SK-N-SH (cell line): ENCODE measurements around the gene COX7A1.

ENCODE experiments used
- EZH2phosphoT487 ChIP-seq: fragments of 200-600 bp; sonication (generic); IDR thresholded peaks from 2 replicates; pipeline ENCODE4 v1.6.1; 2017; ENCODE audit warnings: low read depth, mixed run types, mild to moderate bottlenecking, antibody characterized with exemption, moderate library complexity, borderline replicate concordance
- REST ChIP-seq: IDR thresholded peaks from 2 replicates; pipeline ENCODE4 v1.6.1; 2012; ENCODE audit warnings: mild to moderate bottlenecking, low read depth, low read length, moderate library complexity
- SIN3A ChIP-seq: IDR thresholded peaks from 2 replicates; pipeline ENCODE4 v1.6.1; 2012; ENCODE audit warnings: low read depth, mild to moderate bottlenecking, low read length, moderate library complexity, borderline replicate concordance
- TF ChIP-seq, protein P1 (sequence below): fragments of 200-600 bp; sonication (generic); IDR thresholded peaks from 2 replicates; pipeline ENCODE4 v1.6.1; 2017; ENCODE audit warnings: antibody characterized with exemption, mild to moderate bottlenecking, moderate library complexity
- TF ChIP-seq, protein P2 (sequence below): IDR thresholded peaks from 2 replicates; pipeline ENCODE4; 2012

- TF ChIP-seq REST (no peak), EZH2phosphoT487 (no peak), SIN3A (no peak)
- TF ChIP-seq, protein P1, sequence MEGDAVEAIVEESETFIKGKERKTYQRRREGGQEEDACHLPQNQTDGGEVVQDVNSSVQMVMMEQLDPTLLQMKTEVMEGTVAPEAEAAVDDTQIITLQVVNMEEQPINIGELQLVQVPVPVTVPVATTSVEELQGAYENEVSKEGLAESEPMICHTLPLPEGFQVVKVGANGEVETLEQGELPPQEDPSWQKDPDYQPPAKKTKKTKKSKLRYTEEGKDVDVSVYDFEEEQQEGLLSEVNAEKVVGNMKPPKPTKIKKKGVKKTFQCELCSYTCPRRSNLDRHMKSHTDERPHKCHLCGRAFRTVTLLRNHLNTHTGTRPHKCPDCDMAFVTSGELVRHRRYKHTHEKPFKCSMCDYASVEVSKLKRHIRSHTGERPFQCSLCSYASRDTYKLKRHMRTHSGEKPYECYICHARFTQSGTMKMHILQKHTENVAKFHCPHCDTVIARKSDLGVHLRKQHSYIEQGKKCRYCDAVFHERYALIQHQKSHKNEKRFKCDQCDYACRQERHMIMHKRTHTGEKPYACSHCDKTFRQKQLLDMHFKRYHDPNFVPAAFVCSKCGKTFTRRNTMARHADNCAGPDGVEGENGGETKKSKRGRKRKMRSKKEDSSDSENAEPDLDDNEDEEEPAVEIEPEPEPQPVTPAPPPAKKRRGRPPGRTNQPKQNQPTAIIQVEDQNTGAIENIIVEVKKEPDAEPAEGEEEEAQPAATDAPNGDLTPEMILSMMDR: no peak
- TF ChIP-seq, protein P2, sequence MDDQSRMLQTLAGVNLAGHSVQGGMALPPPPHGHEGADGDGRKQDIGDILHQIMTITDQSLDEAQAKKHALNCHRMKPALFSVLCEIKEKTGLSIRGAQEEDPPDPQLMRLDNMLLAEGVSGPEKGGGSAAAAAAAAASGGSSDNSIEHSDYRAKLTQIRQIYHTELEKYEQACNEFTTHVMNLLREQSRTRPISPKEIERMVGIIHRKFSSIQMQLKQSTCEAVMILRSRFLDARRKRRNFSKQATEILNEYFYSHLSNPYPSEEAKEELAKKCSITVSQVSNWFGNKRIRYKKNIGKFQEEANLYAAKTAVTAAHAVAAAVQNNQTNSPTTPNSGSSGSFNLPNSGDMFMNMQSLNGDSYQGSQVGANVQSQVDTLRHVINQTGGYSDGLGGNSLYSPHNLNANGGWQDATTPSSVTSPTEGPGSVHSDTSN: no peak
Observed at GRCh38 chr19:36172852-36173251, 20.6 kb upstream of the COX7A1 start.
